HepG2 (cell line): ENCODE results near the gene CDK17. TPM values are rescaled to one million over a fixed set of nuclear protein-coding genes. Genes with fewer than 3 reads are reported as not detected.

Experiments
- ATAC-seq: fragments of 200-7000 bp; cut with Tn5 transposase; 3 replicates; pipeline ENCODE4 v1.9.1; 2020; ENCODE audit warnings: mild to moderate bottlenecking, moderate library complexity
- BruUV-seq: library from RNA; stranded (reverse); fragments of 400-500 nt; replicated peaks from 2 replicates; lab custom pipeline; 2021; lab: Mats Ljungman, UMichigan
- CTCF ChIA-PET: fragments of 300-600 bp; formaldehyde crosslinking; extraction: SDS; loops from one replicate; lab custom pipeline; 2021; ENCODE audit warnings: low total read pairs, inconsistent platforms, low intra/inter-chr PET ratio; lab: Yijun Ruan, JAX
- POLR2A ChIA-PET: fragments of 350-600 bp; sonication (Branson Sonifier 250); formaldehyde crosslinking; loops from one replicate; lab custom pipeline; 2020; ENCODE audit warnings: antibody characterized with exemption, inconsistent platforms; lab: Yijun Ruan, JAX
- DNase-seq: peaks from one replicate; pipeline ENCODE4 v3.0.0-alpha.2; 2015; ENCODE audit warnings: low spot score
- FAIRE-seq: peaks from 3 replicates; lab custom pipeline; 2011; peaks lifted over from hg19 to GRCh38; lab: Jason Lieb, UNC
- H2AFZ ChIP-seq: one replicate; pipeline ENCODE4 v1.6.1; 2011; ENCODE audit warnings: low read length, inconsistent platforms
- H3K27ac ChIP-seq: fragments of 300-600 bp; 3 replicates; pipeline ENCODE4 v1.8.0; 2011; ENCODE audit warnings: mixed run types, mild to moderate bottlenecking, mixed read lengths, low read length, inconsistent platforms; ENCODE audit not compliant: insufficient read depth; ENCODE audit errors: extremely low read length
- H3K27me3 ChIP-seq, 2 experiments: fragments of 200-600 bp in 1 of 2; 2 replicates in 1 of 2; 3 replicates in 1 of 2; pipeline versions ENCODE4 v1.6.0 to v1.8.0; 2011; ENCODE audit warnings: low read length in 2 of 2, mild to moderate bottlenecking in 2 of 2, moderate library complexity in 2 of 2, inconsistent platforms in 1 of 2; ENCODE audit not compliant: insufficient read depth in 2 of 2, control insufficient read depth in 1 of 2
- H3K36me3 ChIP-seq, 2 experiments: fragments of 200-600 bp in 1 of 2; replicated peaks in 1 of 2; 2 replicates in 1 of 2; 3 replicates in 1 of 2; pipeline versions ENCODE4 v1.5.1 to v1.8.0; 2011; ENCODE audit warnings: low read length in 2 of 2, inconsistent platforms in 1 of 2; ENCODE audit not compliant: insufficient read depth in 2 of 2, control insufficient read depth in 1 of 2
- H3K4me1 ChIP-seq: 2 replicates; pipeline ENCODE4 v1.5.1; 2012; ENCODE audit warnings: low read length, inconsistent platforms; ENCODE audit not compliant: insufficient read depth
- H3K4me2 ChIP-seq: 2 replicates; pipeline ENCODE4 v1.6.0; 2011; ENCODE audit warnings: low read depth, low read length, inconsistent platforms
- H3K4me3 ChIP-seq, 3 experiments: fragments of 200-600 bp in 1 of 3; sonication (generic), shearing (Covaris generic) in 1 of 3; replicated peaks in 1 of 3; 2 replicates each; pipeline ENCODE4 v1.5.1; 2011 to 2016; ENCODE audit warnings: low read length in 3 of 3, inconsistent platforms in 2 of 3, low read depth in 2 of 3, mild to moderate bottlenecking in 2 of 3, control low read depth in 1 of 3, mixed read lengths in 1 of 3; ENCODE audit not compliant: insufficient read depth in 1 of 3
- H3K79me2 ChIP-seq: one replicate; pipeline ENCODE4 v1.6.1; 2011; ENCODE audit warnings: low read length, inconsistent platforms; ENCODE audit not compliant: insufficient read depth
- H3K9ac ChIP-seq: 2 replicates; pipeline ENCODE4 v1.6.0; 2011; ENCODE audit warnings: mild to moderate bottlenecking, low read depth, low read length, inconsistent platforms; ENCODE audit not compliant: insufficient read depth
- H3K9me3 ChIP-seq: 2 replicates; pipeline ENCODE4 v1.5.1; 2012; ENCODE audit warnings: mild to moderate bottlenecking, low read length
- H4K20me1 ChIP-seq: 2 replicates; pipeline ENCODE4 v1.6.0; 2011; ENCODE audit warnings: inconsistent platforms, mild to moderate bottlenecking, low read length, moderate library complexity; ENCODE audit not compliant: insufficient read depth
- HMGA1 ChIP-seq: sonication (generic); formaldehyde crosslinking; conservative IDR thresholded peaks from 2 replicates; pipeline ENCODE4 v1.4.0; 2020; ENCODE audit warnings: missing genetic modification reagents
- PHF8 ChIP-seq: sonication (generic); formaldehyde crosslinking; IDR thresholded peaks from 2 replicates; pipeline ENCODE4 v1.5.0; 2020; ENCODE audit warnings: missing genetic modification reagents
- SMAD3 ChIP-seq: sonication (generic); formaldehyde crosslinking; IDR thresholded peaks from 2 replicates; pipeline ENCODE4 v1.4.0; 2020; ENCODE audit warnings: missing genetic modification reagents
- TGIF2 ChIP-seq: IDR thresholded peaks from 2 replicates; pipeline ENCODE4 v1.6.1; 2016; ENCODE audit warnings: control low read depth, missing compliant biosample characterization
- ZFP36 ChIP-seq: fragments of 150-350 bp; IDR thresholded peaks from 2 replicates; pipeline ENCODE4 v1.6.1; 2018; ENCODE audit warnings: borderline replicate concordance, low read length, low read depth; ENCODE audit not compliant: partially characterized antibody
- ZFYVE20 ChIP-seq: sonication (generic); formaldehyde crosslinking; IDR thresholded peaks from 2 replicates; pipeline ENCODE4 v1.8.0; 2023; ENCODE audit warnings: low read depth, mild to moderate bottlenecking, moderate library complexity, missing genetic modification reagents, borderline replicate concordance
- ZNF282 ChIP-seq: fragments of 450-650 bp; IDR thresholded peaks from 2 replicates; pipeline ENCODE4 v1.6.1; 2018; ENCODE audit not compliant: partially characterized antibody
- ZNF432 ChIP-seq: sonication (generic); formaldehyde crosslinking; IDR thresholded peaks from 2 replicates; pipeline ENCODE4 v1.5.0; 2020; ENCODE audit warnings: missing genetic modification reagents, mild to moderate bottlenecking, borderline replicate concordance
- ZNF460 ChIP-seq: sonication (generic); formaldehyde crosslinking; IDR thresholded peaks from 2 replicates; pipeline ENCODE4 v1.5.1; 2020; ENCODE audit warnings: missing genetic modification reagents, mild to moderate bottlenecking, borderline replicate concordance
- ZNF577 ChIP-seq: sonication (generic); formaldehyde crosslinking; IDR thresholded peaks from 2 replicates; pipeline ENCODE4 v1.4.0; 2020; ENCODE audit warnings: mild to moderate bottlenecking, low read depth, missing genetic modification reagents, borderline replicate concordance
- in situ Hi-C: cut with HindIII; loops from 2 replicates; pipeline ENCODE4 v1.10.0; 2017; ENCODE audit warnings: low pct_unique_long_range_greater_than_20kb; ENCODE audit not compliant: extremely low pct_ligation_motif_present
- intact Hi-C: fragments of 100-400 bp; cut with micrococcal nuclease; formaldehyde crosslinking; loops from one replicate; pipeline ENCODE4 v1.10.0; 2022; ENCODE audit not compliant: unreplicated experiment
- polyA plus RNA-seq, 8 experiments: library from polyadenylated mRNA; depleted of rRNA in 3 of 8; stranded (reverse) in 7 of 8; unstranded in 1 of 8; fragments of >200 nt; fragmentation: Illumina TruSeq in 4 of 8; extraction: Trizol in 4 of 8; gene quantifications; 2 replicates each; pipeline versions ENCODE4 v1.2.1 to v1.2.3, GENCODE V29; 2011 to 2016; ENCODE audit warnings: low read depth in 4 of 8, missing spikeins in 1 of 8, mixed read lengths in 1 of 8; ENCODE audit not compliant: insufficient read depth in 1 of 8
- total RNA-seq, 5 experiments: library from RNA; depleted of rRNA; stranded (reverse); fragments of >200 nt; fragmentation: Illumina TruSeq; extraction: Trizol; gene quantifications; 2 replicates each; pipeline ENCODE4 v1.2.3, GENCODE V29; 2016; ENCODE audit warnings: low read depth in 1 of 5
- TF ChIP-seq, protein P1 (sequence below): sonication (generic); formaldehyde crosslinking; conservative IDR thresholded peaks from 2 replicates; pipeline ENCODE4 v1.4.0; 2020; ENCODE audit warnings: missing genetic modification reagents
- TF ChIP-seq, protein P2 (sequence below): sonication (generic); formaldehyde crosslinking; IDR thresholded peaks from 2 replicates; pipeline ENCODE4 v1.4.0; 2020; ENCODE audit warnings: mild to moderate bottlenecking, low read depth, missing genetic modification reagents
- TF ChIP-seq, protein P3 (sequence below): sonication (generic); formaldehyde crosslinking; IDR thresholded peaks from 2 replicates; pipeline ENCODE4 v1.9.0; 2021; ENCODE audit warnings: missing genetic modification reagents, mild to moderate bottlenecking, borderline replicate concordance
- TF ChIP-seq, protein P4 (sequence below): sonication (generic); formaldehyde crosslinking; IDR thresholded peaks from 2 replicates; pipeline ENCODE4 v1.8.1; 2023; ENCODE audit warnings: mild to moderate bottlenecking, missing genetic modification reagents

Gene CDK17
- total and polyA plus RNA-seq, 2 of the 13 experiments (the other 11 are each of a cell fraction or from before 2014, with no cell fraction given) = 9.9 to 22.3 TPM

DNA sequence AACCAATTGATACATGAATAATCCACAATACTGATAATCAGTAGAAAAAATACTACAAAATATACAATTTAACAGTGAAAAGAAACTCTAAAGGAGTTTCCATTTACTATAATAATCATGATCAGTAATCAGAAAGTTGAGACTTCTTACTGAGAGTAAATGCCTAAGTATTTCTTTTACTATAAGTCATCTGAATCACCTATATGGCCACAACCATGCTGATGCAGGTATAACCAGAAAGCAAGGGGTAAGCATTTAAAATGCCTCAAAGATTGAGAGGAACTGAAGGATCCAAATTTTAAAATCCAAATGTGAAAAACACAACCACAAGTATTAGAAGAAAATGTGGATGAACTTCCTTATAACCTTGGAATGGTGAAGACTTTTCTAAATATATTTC lies 23.4 kb downstream of the CDK17 start:
- ChIA-PET CTCF (no interaction called here), POLR2A (no interaction called here)
- intact Hi-C loops (no loop called here), in situ Hi-C loops (no loop called here)
- BruUV-seq = no TSS peak
- DNase-seq (no peak), FAIRE-seq (no peak), ATAC-seq (no peak)
- H3K27ac ChIP-seq = no peak overlapping the region
- no peak overlapping the region for H2AFZ ChIP-seq
- TF ChIP-seq, protein P1, sequence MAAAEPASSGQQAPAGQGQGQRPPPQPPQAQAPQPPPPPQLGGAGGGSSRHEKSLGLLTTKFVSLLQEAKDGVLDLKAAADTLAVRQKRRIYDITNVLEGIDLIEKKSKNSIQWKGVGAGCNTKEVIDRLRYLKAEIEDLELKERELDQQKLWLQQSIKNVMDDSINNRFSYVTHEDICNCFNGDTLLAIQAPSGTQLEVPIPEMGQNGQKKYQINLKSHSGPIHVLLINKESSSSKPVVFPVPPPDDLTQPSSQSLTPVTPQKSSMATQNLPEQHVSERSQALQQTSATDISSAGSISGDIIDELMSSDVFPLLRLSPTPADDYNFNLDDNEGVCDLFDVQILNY (CRISPR knock-in tag) = no peak
- no peak for TF ChIP-seq ZFYVE20
- no peak for TF ChIP-seq TGIF2
- no peak for TF ChIP-seq ZNF460
- TF ChIP-seq ZNF432 = no peak
- no peak for TF ChIP-seq ZNF577
- TF ChIP-seq ZNF282 = no peak
- TF ChIP-seq HMGA1 (CRISPR knock-in tag) = no peak
- TF ChIP-seq ZFP36 = no peak
- no peak for TF ChIP-seq SMAD3 (CRISPR knock-in tag)
- no peak for TF ChIP-seq PHF8 (CRISPR knock-in tag)
- TF ChIP-seq, protein P2, sequence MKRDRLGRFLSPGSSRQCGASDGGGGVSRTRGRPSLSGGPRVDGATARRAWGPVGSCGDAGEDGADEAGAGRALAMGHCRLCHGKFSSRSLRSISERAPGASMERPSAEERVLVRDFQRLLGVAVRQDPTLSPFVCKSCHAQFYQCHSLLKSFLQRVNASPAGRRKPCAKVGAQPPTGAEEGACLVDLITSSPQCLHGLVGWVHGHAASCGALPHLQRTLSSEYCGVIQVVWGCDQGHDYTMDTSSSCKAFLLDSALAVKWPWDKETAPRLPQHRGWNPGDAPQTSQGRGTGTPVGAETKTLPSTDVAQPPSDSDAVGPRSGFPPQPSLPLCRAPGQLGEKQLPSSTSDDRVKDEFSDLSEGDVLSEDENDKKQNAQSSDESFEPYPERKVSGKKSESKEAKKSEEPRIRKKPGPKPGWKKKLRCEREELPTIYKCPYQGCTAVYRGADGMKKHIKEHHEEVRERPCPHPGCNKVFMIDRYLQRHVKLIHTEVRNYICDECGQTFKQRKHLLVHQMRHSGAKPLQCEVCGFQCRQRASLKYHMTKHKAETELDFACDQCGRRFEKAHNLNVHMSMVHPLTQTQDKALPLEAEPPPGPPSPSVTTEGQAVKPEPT = no peak
- TF ChIP-seq, protein P3, sequence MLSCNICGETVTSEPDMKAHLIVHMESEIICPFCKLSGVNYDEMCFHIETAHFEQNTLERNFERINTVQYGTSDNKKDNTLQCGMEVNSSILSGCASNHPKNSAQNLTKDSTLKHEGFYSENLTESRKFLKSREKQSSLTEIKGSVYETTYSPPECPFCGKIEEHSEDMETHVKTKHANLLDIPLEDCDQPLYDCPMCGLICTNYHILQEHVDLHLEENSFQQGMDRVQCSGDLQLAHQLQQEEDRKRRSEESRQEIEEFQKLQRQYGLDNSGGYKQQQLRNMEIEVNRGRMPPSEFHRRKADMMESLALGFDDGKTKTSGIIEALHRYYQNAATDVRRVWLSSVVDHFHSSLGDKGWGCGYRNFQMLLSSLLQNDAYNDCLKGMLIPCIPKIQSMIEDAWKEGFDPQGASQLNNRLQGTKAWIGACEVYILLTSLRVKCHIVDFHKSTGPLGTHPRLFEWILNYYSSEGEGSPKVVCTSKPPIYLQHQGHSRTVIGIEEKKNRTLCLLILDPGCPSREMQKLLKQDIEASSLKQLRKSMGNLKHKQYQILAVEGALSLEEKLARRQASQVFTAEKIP (CRISPR knock-in tag) = no peak
- TF ChIP-seq, protein P4, sequence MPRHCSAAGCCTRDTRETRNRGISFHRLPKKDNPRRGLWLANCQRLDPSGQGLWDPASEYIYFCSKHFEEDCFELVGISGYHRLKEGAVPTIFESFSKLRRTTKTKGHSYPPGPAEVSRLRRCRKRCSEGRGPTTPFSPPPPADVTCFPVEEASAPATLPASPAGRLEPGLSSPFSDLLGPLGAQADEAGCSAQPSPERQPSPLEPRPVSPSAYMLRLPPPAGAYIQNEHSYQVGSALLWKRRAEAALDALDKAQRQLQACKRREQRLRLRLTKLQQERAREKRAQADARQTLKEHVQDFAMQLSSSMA = no peak
- no peak overlapping the region for H3K4me3 ChIP-seq
- no peak overlapping the region for H3K9ac ChIP-seq
- 0 out of 2 replicates have a peak, but pooled peaks cover 3% of the 10 kb centered on the region for H4K20me1 ChIP-seq
- no peaks in the 10 kb centered on the region for H3K27me3 ChIP-seq
- H3K79me2 ChIP-seq = peaks cover 84% of the 10 kb centered on the region
- no peaks in the 10 kb centered on the region for H3K9me3 ChIP-seq
- 0 out of 2 replicates have a peak, but pooled peaks cover 6% of the 10 kb centered on the region for H3K4me1 ChIP-seq
- no peaks in the 10 kb centered on the region for H3K36me3 ChIP-seq
- no peak overlapping the region for H3K4me2 ChIP-seq
